T1000 (cell line): Measurements from ENCODE around the gene ASCC2.
A peak's percentile ranks its signal among the peaks of the same experiment; 100 is the strongest.
"Not testable (repeated sequence)": the region's sequence is repeated elsewhere in the genome, so short reads cannot be mapped to it uniquely, and the experiment has no call there.

ENCODE experiments used
- DNase-seq: peaks from one replicate; lab custom pipeline; 2025; ENCODE audit warnings: mixed read lengths; lab: John Stamatoyannopoulos, UW

Gene ASCC2

DNA sequence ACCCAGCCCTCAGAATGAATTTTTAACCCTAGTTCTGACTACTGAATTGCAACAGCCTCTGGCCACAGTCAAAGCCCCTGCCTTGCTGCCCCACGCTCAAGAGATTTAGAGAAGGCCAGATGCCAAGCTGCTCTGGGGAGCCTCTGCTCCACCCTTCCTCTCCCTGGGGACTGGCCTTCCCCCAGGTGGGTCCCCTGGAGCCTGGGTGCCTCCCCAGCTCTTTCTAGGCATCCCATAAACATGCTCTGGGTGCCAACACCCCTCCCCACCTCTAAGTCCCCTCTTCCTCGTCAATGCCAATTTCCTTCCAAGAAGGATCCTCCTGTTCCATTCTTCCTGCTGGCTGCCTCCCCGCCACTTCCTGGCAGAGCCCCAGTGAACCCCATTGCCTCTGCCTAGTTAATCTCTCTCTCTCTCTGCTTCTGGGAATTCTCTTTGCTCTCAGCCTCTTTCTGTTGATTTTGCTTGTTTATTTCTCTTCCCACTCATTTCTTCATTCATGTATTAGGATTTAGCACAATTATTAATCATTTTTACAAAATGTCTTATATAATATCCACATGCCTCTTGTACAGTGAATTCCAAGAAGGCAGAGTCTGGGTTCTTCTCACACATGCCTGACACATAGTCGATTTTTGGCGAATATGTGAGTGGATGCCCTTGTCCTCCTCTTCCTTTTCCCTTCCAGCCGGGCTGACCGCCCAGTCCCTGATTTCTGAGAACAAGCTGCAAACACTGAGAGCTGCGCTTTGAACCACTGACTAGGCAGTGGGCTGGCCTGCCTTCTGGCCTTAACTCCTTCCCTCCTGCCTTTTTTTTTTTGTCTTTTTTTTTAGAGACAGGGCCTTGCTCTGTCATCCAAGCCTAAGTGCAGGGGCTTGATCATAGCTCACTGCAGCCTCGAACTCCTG is 53.4 kb downstream of the ASCC2 start:
- no peak for DNase-seq

DNA sequence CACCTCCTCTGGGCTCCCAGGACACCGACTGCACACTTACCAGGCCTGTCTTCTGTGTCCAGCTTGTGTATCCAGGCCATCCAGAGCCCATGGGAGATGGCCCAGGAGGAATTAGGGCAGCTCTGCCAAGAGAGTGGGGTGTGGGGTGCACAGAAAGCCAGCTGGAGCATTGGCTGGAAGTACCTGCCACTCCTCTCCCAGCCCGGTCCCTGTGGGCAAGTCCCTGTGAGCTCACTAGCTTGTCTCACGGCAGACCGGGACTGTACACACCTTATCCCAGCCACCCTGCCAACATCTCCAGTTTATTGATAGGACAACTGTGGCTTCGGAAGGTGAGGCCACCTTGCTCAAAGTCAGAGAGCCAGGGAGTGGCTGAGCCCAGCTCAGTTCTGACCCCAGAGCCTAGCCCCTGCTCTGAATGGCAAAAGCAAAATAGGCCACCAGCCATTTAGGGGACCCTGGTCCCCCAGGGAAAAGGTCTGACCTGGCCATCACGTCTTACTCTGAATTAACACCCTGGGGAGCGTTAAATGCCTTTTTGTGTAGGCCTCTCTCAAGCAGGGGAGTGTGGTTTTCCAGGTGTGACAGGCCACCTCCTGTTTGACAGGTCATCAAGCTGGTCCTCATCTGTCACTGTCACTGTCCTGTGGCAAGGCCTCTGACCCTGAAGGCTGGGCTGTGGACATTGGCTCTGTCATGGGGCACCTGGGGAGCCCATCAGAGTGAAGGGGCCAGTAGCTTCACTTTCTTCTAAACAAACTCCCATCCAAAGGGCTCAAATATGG is 55.8 kb downstream of the ASCC2 start:
- DNase-seq = no peak

DNA sequence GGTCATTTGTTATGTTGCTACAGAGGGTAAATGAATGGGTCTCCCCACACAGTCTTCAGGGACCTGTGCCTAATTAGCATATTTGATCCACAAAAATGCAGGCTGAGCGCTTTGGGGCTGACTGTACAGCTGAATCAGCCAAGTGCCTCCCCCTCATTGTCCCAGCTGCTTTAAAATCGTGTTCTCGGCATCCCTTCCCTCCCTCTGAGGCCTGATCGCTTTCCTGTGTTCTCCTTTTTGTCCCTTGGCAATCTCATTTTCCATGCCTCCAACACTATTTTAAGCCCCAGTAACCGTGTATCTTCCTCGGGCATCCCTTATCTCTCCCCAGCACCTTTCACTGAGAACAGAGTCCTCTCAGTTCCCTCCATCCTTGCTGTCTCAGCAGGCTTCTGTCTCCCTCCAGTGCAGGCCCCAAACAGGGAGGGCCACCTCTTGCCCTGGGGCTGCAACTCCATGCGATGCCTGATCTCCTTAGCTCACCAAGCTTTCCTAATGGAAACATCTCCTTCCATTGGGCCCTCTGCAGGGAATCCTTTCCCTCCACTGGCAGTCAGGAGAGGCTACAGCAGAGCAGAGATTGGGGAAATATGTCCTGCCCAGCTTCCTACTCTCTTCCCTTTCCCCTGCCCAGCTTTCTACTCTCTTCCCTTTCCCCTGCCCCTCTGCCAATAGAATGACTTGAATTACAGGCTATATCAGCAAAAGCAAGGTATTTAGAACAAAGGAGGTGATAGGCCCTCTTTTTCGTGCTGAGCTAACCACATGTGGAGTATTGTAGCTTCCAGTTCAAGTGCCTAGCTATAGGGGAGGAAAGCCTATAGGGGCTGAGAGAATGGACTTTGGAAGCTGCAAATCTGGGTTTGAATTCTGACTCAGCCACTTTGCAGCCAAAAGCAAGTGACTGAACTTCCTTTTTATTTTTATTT is 57.1 kb downstream of the ASCC2 start:
- peak; percentile 52 for DNase-seq

DNA sequence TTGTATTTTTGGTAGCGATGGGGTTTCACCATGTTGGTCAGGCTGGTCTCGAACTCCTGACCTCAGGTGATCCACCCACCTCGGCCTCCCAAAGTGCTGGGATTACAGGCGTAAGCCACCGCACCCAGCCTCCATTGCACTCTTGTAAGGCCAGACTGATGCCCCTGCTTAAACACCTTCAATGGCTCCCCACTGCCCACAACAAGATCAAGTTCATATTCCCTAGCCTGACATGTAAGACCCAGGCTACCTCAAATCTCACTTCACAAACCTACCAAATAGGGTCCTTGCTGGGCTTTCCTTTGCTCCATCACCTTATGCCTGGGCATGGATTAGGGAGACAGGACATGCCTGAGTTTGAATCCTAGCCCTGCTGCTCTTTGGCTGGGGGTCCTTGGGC is 57.9 kb downstream of the ASCC2 start:
- DNase-seq = no peak

- no peak for DNase-seq
Observed at GRCh38 chr22:29773233-29773632, 64.8 kb downstream of the ASCC2 start.

- no peak for DNase-seq
Observed at GRCh38 chr22:29772170-29772641, 65.9 kb downstream of the ASCC2 start.

DNA sequence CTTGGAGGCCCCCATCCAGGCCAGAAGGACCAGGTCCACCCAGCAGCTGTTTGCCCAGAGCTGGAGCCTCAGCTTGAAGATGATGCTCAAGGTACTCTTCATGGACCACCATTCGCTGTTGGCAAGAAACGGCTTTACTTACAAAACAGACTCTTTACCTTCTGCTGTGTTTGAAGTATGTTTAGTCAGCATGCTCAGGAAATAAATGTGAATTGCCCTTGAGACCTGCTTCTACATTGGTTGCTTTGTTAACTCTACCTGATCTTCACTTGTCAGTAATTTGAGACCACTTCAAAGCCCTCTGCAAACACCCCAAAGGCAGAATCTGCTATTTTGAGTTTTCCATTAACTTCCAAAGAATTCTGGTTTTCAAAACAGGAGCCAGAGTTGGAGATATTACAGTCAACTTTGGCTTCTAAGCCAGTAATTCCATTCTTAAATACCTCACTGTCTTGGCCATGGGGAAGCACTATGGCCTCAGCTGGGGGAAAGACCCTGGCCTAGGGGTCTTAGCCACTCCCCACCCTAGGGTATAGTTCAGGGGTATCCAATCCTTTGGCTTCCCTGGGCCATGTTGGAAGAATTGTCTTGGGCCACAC is 68.3 kb downstream of the ASCC2 start:
- no peak for DNase-seq

DNA sequence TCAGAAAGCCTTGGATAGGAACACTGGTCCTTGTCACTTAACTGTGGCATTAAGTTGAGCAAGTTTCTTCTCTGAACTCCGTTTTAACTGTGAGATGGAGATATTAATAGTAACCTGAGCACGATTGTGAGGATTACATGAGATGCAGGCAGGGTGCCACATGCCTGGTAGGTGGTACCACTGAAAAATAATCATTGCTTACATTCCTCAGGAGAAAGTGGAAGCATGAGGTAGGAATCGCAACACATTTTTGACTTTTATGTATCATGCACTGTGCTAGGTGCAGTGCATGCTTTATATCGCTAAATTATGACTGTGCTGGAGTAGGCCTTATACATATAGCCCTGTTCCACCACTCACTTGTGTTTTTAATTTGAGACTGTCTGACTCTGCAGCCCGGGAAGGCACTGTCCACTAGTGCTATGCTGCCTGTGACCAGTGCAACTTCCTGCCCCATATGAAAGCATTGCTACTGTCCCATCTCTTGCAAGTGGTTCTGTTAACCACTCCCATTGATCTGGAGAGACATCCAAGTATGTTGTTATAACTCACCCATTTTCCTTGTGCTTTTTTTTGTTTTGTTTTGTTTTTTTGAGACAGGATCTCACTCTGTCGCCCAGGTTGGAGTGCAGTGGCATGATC is 69.9 kb downstream of the ASCC2 start:
- no peak for DNase-seq

DNA sequence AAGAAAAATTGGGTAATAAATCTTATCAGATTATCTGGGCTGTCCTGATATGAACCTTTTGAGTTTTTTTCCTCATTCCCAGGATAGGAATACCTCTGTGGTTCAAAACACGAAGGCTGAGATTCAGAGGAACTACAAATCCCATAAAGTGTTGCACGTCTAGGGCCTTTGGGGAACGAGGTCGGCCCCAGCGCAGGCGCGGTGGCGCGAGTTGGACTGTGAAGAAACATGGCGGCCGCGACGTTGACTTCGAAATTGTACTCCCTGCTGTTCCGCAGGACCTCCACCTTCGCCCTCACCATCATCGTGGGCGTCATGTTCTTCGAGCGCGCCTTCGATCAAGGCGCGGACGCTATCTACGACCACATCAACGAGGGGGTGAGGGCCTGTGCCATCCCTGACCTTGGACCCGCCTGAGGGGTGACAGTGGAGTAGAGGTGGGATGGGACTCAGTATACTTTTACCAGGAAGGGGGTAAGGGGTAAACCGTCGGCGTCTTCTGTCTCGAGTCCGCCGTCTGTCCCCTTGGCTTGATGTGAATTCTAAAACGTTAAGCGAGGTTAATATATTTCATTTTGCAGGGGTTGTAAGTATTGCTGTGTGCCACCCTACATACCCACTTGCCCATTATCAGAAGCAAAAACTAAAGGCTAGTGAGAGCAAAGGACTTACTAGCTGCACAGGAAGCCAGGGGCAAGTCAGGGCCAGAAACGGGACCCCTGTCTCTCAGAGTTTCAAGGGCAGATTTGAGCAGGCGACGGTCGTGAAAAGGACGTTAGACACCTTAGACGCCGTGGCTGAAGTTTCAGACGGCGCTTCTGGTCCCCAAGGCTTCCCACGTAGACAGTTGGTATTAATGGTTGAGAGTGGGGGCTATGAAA is 70.7 kb downstream of the ASCC2 start, which contains the start of gene UQCR10:
Gene UQCR10, plus strand, starts transcription at position 199 of the 881 bp plus-strand sequence. Its CDS starts 30 bp downstream, at position 229.
- DNase-seq = peak; percentile 85

GRCh38 chr22:29766632-29767170 is 71.4 kb downstream of the ASCC2 start, which contains the start of gene ZMAT5:
TSS of gene ZMAT5 (minus strand) at chr22:29767007. CDS start at chr22:29748544, 18,463 bp downstream.
- peak; percentile 88 for DNase-seq

GRCh38 chr22:29765905-29766631 is 72.0 kb downstream of the ASCC2 start:
- no peak for DNase-seq

- no peak for DNase-seq
Observed at GRCh38 chr22:29762263-29762662, 75.8 kb downstream of the ASCC2 start.

- no peak for DNase-seq
Observed at GRCh38 chr22:29758959-29759358, 79.1 kb downstream of the ASCC2 start.

DNA sequence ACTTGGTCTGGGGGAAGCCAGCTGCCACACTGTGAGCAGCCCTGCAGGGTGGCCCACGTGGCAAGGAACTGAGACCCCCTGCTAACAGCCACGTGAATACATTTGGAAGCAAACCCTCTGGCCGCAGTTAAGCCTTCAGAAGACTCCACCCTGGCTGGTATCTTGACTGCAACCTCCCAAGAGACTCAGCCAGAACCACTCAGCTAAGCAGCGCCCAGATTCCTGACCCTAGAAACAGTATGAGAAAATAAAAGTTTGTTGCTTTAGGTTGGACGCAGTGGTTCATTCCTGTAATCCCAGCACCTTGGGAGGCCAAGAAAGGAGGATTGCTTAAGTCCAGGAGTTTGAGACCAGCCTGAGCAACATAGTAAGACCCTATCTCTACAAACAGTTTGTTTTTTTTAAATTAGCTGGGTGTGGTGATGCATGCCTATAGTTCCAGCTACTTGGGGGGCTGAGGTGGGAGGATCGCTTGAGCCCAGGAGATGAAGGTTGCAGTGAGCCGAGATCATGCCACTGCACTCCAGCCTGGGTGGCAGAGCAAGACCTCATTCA is 79.9 kb downstream of the ASCC2 start:
- no peak for DNase-seq

DNA sequence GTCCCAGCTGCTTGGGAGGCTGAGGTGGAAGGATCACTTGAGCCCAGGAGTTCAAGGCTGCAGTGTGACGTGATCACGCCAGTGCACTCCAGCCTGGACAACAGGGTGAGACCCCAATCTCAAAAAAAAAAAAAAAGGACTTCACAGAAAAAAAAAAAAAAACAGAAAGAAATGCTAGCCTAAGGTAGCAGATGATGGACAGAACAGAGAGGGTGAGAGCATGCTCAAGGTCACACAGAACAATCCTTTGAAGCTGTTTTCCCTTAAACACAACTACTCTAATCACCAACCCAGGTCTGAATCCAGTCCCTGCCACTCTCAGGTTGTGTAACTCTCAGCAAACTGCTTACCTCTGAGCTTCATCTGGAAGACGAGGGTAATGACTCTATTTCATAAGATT is 81.0 kb downstream of the ASCC2 start:
- no peak for DNase-seq

DNA sequence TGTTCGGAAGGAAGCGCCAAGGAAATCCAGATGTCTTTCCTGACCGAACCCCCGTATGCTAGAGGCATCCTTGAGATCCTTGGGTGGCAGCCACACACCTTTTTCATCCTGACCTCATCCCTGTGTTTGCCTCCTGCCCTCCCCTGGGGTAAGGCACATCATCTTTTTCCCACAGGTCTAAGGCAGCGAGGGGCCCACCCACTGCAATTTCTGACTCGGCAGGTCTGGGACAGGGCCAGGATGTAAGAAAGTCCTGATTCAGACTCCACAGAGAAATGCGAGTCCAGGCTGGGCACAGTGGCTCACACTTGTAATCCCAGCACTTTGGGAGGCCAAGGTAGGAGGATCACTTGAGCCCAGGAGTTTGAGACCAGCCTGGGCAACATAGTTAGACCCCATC is 81.7 kb downstream of the ASCC2 start:
- no peak for DNase-seq

DNA sequence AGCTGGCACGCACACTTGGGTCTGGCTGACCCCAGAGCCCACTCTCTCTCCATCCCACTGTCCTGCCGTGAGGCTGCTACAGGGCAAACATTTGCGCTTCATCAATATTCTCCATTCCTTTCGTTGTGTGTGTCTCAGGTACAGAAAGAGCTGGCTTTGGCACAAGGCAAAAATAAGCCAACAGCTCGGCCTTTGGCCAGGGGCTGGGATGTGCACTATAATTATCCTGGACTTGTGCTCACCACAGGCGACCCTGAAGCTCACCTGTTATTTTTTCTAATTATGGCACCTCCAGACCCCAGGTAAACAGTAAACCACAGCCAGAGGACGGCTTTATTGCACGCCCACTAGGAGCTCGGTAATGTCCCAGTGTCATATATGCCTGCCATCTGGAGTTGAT is 82.2 kb downstream of the ASCC2 start:
- DNase-seq = no peak

GRCh38 chr22:29754658-29755395 is 83.2 kb downstream of the ASCC2 start:
- DNase-seq = not testable (repeated sequence)
